ENCODE measurements around the gene CPNE6.
"Not testable (repeated sequence)": the region's sequence is repeated elsewhere in the genome, so short reads cannot be mapped to it uniquely, and the experiment has no call there.

CPNE6 gene

DNA sequence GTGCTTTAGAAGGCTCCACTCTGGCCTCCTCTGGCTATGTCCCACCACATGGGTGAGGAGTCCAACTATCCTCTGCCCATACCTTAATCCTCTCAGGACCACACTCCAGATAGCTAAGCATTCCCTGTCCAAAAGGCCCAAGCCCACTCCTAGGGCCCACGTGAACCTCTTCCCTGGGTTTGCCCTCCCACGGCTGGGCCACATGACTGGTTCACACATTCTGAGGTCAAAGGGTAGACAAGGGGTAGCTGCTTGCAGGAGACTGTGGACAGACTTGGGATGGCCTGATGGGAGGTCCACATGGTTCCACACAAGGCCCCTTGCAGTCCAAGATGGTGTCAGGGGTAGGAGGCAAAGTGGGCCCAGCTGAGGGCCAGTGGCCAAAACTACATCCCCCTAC, 16.7 kb downstream of the CPNE6 start:
- DNase-seq = no peak

DNA sequence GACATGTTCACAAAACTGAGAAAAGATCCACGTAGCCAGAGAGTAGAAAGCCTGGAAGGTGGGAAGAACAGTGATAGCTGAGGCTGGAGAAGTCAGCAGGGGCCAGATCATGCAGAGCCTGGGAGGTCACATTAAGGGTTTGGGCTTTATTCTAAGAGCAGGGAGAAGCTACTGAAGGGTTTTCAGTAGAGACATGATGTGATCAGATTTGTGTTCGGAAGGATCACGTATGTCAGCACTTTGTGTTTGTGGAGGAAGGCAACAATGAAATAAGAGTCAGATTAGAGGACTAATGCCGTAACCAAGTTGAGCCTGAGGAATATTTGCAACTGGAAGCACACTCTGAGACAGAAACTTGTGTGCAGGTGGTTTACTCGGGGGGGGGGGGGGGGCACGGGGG, 18.5 kb downstream of the CPNE6 start:
- DNase-seq = no peak

DNA sequence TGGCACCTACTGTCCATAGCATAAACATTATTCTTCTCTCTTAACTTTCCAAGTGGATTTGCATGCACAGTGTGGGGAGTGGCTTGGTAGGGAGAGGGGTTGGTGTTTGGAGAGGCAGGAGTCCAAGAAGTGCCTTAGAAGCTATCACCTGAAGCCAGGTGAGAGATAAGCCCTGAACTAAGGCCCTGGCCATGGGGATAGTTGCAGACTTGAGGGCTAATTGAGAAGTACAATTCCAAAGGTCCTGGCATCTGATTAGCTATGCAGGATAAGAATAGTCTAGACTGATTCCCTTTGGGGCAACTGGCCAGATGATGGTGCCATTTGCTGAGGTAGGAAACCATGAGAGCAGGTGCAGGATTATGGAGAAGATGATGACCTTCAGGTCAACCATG, 20.7 kb downstream of the CPNE6 start:
- DNase-seq = no peak

DNA sequence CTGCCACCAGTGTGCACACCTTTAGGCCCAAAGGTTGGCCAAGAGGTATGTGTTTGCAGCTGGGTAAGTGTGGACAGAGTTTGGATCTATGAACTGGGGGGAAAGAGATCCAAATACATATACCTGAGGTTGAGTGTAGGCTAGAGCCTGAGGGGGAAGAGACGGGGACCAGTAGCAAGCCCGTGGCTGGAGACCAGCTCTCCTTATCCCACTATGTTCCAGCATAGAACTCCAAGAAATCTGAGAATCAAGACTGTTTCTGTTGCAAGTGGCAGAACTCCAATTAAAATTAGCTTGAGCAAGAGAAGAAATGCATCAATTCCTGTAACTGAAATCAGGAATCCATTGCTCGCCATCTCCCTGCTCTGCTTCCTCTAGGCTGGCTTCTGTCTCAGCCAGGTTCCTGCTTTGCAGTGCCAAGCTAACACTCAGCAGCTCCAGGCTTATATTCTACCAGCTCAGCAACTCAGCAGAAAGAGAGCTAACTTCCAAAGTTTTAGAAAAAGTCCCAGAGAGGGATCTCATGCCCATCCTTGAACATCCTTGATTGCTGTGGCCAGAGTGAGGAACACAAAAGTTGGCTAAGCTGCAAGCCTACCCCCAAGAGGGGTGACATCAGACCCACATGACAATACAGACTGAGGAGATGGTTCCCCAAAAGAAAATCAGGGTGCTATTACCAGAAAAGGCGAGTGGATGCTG, 21.3 kb downstream of the CPNE6 start:
- DNase-seq = no peak

DNA sequence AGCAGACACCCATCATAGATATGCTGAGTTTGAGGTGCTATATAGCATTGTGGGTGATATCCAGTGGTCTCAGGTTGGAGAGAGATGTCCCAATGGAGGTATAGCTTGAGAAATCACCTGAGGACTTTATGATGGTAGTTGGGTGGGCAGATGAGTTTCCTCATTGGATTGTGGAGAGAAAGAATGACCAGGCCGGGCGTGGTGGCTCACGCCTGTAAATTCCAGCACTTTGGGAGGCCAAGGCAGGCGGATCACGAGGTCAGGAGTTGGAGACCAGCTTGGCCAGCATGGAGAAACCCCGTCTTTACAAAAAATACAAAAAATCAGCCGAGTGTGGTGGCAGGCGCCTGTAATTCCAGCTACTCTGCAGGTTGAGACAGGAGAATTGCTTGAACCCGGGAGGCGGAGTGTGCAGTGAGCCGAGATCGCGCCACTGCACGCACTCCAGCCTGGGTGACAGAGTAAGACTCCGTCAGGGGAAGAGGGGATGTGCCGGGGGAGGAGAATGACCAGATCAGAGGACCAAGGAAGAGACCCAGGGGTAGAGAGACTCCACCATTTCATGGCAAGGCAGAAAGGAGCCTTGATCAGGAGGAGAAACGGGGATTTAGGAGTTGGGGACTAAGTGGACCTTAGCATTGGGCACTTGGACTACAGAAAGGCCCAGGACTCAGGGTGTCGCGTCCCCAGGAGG, 22.0 kb downstream of the CPNE6 start:
- DNase-seq = no peak

DNA sequence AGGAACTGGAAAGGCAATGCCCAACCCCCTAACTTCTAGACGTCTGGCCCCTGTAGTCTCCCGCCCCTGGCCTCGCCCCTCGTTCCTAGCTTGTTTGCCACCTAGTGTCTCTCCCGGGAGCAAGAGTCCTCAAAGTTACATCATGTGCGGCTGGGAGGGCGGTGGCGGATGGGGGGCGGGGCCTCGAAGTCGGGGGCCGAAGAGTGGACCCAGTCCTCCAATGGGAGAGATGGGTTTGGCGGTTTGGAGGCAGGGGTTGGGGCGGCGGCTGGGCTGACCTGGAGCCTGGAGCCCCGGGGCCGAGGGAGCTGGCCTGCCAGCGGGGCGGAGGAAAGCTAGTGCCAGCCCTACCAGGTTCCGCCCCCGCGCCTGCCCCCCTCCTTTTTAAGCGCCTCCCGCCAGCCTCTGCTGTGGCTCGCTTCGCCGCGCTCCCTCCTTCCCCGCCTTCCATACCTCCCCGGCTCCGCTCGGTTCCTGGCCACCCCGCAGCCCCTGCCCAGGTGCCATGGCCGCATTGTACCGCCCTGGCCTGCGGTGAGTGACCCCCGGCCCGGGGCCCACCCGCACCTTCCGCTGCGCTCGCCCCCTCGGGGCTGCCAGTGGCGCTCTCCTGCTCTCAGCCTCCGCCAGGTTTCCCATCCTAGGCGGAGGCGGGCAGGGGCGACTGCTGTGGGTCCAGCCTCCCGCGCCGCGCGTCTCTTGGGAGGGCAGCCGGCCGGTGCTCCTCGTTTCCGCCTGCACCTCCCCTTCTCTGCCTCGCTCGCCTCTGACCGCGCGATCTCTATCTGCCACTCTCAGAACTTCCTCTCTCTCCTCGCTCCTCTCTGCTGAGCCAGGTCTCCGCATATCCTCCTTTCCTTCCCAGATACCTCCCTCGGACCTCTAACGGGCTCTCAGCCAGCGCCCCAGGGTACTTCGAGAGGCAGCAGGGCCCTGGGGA, 22.8 kb downstream of the CPNE6 start, which contains the start of gene PCK2:
PCK2 (plus strand) TSS at position 411 of the 940 bp plus-strand sequence; CDS start at position 506, 95 bp downstream.
- peak; percentile 95 for DNase-seq

DNA sequence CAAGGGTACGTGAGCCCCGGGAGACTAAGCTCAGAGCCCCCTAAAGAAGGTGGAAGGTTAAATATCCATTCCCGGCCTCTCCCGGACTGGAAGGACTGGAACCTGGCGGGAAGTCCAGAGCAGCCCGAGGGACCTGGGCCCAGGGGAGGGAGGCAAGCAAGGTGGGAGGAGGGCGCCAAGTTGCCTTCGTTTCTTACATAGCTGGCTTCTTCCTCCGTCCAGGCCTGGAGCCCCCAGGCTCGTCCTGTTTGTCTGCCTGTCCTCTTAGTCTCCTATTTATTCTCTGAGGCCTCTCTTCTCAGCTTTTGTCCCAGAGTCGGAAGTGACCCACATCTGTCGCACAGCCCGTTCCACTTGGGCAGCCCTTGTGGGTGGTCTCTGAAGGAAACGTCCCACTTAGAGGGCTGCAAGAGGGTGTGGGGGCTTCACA, 23.5 kb downstream of the CPNE6 start:
- DNase-seq = no peak

DNA sequence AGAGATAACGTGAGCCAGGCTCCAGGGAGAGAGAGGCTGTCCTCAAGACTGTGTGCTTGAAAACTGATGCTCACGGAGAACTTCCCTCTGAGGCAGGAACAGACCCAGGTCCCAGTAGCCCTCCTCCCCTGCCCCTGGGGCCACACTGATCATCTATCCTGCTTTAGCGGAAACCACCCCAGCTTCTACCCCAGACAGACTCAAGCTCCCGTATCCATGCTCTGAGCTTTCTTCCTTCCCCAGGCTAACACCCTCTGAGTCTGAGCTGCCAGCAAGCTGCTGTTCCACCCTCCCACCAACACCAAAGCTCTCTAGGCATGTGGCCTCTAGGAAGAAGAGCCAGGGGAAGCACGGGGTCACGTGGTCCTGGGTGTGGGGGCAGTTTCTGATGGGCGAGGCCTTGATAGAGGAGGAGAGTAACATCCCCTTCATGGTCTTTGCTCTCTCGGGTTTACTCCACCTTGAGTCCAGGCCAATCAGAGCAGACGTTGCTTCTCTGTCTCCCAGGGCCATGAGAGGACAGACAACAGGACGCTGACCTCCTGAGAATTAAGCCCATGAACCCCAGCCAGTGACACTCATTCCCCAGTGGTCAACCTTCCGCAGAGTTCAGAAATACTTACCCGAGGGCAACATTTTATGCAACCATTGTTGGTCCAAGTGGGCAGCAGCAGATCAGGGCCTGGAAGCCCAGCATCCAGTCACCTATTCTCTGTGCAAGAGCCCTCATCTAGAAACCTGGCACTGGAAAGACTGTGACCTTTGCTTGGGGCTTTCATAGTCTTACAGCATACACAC, 24.1 kb downstream of the CPNE6 start:
- DNase-seq = no peak

DNA sequence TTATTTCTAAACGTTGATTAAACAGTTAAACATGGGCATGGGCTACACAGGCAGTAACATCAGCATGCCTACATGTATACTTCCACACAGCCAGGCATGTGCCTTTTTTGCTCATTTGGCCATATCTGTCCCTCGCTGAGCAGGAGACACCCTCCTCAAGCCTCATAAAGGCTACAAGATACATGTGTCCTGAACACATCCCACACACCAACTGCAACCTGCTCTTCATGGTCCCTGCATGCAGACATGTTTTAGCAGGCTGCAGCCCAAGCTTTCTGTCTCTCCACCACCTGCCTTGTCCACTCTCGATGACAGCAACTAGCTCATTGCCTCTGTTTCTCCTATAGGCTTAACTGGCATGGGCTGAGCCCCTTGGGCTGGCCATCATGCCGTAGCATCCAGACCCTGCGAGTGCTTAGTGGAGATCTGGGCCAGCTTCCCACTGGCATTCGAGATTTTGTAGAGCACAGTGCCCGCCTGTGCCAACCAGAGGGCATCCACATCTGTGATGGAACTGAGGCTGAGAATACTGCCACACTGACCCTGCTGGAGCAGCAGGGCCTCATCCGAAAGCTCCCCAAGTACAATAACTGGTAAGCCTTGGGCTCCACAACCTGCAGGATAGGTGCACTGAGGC, 25.3 kb downstream of the CPNE6 start:
- no peak for DNase-seq

DNA sequence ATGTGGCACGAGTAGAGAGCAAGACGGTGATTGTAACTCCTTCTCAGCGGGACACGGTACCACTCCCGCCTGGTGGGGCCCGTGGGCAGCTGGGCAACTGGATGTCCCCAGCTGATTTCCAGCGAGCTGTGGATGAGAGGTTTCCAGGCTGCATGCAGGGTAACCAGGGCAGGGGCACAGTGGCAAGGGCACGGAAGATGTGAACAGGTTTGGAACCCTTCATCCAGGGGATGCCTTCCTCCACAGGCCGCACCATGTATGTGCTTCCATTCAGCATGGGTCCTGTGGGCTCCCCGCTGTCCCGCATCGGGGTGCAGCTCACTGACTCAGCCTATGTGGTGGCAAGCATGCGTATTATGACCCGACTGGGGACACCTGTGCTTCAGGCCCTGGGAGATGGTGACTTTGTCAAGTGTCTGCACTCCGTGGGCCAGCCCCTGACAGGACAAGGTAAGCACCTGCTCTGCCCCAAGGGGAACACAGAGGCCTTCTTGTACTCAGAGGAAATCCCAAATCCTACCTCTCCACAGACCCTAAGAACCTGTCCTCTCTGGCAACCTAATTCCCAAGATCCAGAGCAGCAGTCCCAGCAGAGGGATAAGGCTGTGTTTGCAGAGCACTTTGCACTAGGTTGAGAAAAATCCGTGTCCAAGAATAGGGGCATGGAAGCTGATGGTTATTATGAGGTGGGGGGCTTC, 27.0 kb downstream of the CPNE6 start:
- DNase-seq = no peak

DNA sequence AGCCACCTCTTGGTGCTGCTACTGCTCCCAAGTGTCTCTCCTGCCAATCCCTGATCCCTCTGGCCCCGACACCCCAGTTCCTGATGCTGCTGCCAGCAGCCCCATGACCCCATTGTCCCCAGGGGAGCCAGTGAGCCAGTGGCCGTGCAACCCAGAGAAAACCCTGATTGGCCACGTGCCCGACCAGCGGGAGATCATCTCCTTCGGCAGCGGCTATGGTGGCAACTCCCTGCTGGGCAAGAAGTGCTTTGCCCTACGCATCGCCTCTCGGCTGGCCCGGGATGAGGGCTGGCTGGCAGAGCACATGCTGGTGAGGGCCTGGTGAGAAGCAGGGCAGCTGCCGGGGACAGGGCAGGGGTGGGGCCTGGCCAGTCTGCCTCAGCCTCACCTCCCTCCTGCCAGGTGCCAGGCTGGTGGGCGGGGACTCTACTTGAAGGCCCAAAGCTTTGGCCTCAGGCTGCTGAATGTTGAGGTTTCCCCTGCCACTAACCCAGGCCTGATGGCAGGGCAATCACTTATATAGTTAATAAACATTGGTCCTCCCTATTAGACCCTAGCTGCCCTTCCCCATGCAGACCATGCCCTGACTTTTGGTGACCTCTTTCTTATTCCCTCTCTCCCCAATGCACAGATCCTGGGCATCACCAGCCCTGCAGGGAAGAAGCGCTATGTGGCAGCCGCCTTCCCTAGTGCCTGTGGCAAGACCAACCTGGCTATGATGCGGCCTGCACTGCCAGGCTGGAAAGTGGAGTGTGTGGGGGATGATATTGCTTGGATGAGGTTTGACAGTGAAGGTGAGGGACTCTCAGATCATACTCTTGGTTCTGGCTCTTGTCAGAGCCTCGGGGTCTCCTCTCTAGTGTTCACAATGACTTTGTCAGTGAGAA, 27.8 kb downstream of the CPNE6 start:
- DNase-seq = peak; percentile 52

DNA sequence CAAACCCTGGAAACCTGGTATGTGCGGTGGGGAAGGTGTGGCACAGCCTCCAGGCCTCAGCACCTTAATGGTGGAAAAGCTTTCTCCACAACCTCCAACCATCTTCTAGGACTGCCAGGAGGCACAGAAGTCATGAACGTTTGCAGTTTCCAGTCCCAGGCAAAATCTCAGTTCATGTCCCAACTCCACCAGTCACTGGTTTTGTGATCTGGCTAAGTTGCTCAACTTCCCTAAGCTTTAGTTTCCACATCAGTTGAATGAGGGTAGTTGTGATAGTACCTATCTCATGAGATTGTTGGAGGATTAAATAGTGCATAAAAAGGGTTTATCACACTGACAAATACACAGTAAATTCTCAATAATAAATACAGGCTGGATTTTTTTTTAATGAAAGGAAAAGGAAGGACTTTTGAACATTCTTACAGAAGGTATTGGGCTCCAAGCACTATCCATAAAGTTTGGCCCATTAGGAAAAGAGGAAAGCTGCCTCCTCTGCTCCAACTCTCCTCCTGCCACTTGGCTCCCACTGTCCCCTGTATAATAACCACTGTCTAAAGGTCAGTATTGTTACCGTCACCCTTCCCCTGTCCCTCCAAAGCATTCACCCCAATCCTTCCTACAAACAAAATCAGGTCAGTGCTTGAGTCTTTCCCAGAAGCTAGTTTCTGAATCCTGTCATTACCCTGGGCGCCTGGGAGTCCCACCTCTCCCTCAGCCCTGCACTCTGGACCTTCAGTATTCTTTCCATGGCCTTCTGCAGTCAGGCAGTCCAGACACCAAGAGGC, 29.0 kb downstream of the CPNE6 start:
- DNase-seq = no peak

DNA sequence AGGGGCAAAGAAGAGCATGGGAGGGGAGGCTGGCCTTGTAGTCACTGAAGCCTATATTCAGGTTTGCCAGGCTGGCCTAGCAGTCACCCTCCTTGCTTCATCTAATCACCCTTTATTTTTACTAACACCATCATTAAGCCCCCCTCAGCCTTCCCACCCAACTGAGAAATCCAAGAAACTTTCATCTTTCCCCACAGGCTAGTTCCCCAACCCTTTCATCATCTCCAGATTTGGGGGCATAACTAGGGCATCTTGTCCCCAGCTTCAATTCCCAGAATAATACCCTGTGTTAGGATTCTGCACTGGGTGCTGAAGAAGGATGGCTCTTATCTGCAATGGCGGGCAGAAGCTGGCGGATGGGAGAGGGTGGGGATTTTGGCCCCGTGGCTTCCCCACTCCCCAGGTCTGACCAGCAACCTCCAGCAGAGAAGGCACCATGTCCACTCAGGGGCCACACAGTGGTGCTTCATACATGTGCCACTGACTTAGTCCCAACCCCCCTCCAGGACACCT, 29.7 kb downstream of the CPNE6 start:
- DNase-seq = no peak

DNA sequence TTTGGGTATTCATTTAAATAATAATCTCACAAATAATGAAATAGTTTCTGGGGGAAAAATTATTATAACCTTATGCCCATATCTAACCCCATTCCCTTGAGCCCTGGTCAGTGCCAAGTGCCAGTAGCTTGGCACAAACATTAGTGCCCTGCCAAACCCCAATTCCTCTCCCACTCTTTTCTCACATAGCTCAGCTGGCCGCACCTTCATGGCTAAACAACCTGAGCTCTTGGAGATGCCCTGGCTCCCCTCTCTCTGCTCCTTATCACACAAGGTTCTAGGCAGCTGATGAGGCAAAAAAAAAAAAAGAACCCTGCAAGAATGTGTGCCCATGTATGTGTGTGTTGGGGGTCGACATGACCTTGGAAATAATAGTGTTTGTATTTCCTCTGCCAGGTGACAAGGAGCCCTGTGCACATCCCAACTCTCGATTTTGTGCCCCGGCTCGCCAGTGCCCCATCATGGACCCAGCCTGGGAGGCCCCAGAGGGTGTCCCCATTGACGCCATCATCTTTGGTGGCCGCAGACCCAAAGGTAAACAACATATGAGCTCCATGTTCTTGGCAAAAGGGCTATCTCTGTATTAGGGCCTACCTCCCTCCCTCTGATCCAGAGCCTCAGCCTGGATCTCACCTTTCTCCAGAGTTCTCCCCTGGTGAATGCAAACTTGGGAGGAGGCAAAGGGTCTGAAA, 31.1 kb downstream of the CPNE6 start:
- no peak for DNase-seq

DNA sequence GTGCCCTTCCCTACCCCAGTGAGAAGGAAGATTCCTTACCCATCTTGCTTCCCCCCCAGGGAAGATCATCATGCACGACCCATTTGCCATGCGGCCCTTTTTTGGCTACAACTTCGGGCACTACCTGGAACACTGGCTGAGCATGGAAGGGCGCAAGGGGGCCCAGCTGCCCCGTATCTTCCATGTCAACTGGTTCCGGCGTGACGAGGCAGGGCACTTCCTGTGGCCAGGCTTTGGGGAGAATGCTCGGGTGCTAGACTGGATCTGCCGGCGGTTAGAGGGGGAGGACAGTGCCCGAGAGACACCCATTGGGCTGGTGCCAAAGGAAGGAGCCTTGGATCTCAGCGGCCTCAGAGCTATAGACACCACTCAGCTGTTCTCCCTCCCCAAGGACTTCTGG, 32.1 kb downstream of the CPNE6 start:
- DNase-seq = no peak

DNA sequence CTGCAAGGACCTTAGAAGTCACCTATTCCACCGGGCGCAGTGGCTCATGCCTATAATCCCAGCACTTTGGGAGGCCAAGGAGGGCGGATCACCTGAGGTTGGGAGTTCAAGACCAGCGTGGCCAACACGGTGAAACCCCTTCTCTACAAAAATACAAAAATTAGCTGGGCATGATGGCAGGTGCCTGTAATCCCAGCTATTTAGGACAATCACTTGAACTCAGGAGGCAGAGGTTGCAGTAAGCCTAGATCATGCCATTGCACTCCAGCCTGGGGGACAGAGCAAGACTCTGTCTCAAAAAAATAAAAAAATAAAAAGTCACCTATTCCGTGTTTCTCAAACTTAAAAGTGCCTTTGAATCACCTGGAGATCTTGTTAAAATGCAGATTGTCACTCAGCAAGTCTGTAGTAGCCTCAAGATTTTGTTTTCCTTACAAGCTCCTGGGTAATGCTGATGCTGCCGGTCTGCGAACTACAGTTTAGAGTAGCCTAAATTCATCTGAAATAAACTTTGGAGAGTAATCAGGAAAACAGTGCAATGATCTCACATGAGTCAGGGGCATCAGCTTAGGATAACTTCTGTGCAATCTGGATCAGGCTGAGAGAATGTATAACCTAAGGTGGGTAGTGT, 34.4 kb downstream of the CPNE6 start:
- not testable (repeated sequence) for DNase-seq

DNA sequence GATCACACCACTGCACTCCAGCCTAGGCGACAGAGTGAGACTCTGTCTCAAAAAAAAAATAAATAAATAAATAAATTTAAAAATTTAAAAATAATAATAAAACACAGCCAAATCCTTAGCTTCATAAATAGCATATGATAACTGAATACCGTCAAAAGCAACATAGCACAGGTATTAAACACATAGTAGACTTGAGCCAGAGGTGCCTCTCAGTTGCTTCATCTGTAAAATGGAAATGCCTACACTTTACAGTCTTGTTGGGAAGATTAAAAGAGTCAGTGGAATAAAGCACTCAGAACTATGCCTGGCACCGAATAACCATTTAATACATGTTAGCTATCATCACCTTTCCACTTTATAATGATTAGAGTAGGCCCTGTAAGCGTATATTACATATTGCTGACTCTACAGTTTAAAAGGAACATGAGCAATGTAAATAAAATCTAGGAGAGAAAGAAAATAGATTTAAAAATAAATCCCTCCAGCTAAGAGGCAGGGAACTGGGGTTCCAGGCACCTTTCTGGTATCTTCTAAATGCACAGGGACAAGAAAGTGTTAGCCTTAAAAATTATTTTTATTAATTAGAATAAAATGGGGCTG, 35.4 kb downstream of the CPNE6 start:
- DNase-seq = no peak

All from NCI-H2107 (cell line).